HUES48 (cell line): ENCODE data around the gene USP32.

Experiments used
- H3K27ac ChIP-seq: one replicate; pipeline ENCODE4 v1.7.0; 2013; ENCODE audit warnings: low read depth, low read length, inconsistent platforms
- H3K27me3 ChIP-seq: 2 replicates; pipeline ENCODE4 v1.6.1; 2013; ENCODE audit warnings: mild to moderate bottlenecking, low read length; ENCODE audit not compliant: control insufficient read depth, insufficient read depth
- H3K36me3 ChIP-seq: 2 replicates; pipeline ENCODE4 v1.6.1; 2013; ENCODE audit warnings: low read length; ENCODE audit not compliant: control insufficient read depth, insufficient read depth
- H3K4me1 ChIP-seq: 2 replicates; pipeline ENCODE4 v1.6.1; 2013; ENCODE audit warnings: mild to moderate bottlenecking, low read length; ENCODE audit not compliant: control insufficient read depth, insufficient read depth
- H3K4me3 ChIP-seq: 2 replicates; pipeline ENCODE4 v1.5.1; 2013; ENCODE audit warnings: mild to moderate bottlenecking, low read depth, low read length
- H3K9ac ChIP-seq: 2 replicates; pipeline ENCODE4 v1.6.1; 2013; ENCODE audit warnings: mild to moderate bottlenecking, low read depth, low read length, moderate library complexity
- H3K9me3 ChIP-seq: 2 replicates; pipeline ENCODE4 v1.6.1; 2013; ENCODE audit warnings: low read length; ENCODE audit not compliant: control insufficient read depth, insufficient read depth

USP32 gene

DNA sequence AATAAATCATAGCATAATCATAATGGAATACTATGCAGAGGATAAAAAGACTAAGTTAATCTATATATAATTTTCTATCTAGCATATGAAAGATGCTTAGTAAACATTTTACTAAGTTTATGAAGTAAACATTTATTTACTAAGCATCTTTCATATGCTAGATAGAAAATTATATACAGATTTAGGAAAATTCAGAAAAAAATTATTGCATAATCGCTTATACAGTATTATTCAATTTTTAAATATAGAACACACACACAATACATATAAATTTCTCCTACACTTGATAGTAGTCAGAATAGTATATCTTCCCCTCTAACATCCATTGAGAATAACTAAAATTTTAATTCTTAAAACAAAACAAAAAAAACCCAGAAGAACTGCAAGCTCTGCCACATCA is 131.4 kb downstream of the USP32 start:
- Histone ChIP-seq H3K27me3 (no peaks in the 10 kb centered on the region), H3K4me3 (no peak overlapping the region), H3K9ac (no peak overlapping the region), H3K9me3 (no peaks in the 10 kb centered on the region), H3K4me1 (peaks cover 26% of the 10 kb centered on the region), H3K36me3 (peaks cover 50% of the 10 kb centered on the region), H3K27ac (no peak overlapping the region)

DNA sequence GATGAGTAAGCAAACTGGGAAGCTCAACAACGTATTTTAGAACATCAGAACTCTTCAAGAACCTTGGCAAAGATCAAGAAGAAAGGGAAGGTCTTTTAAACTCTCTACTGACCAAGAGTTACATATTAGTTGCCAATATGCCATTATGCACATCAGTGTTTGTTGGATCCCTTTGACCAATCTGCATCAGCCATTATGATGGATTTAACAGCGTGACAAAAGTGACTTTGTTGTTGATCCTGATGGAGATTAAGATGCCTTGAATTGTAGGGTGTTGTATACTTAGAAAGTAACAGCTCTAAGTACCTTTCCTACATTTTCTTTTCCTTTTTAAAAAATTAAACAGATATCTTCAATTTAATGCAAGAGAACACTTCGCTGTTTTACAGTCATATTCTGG is 133.6 kb downstream of the USP32 start:
- no peak overlapping the region for H3K4me3 ChIP-seq

DNA sequence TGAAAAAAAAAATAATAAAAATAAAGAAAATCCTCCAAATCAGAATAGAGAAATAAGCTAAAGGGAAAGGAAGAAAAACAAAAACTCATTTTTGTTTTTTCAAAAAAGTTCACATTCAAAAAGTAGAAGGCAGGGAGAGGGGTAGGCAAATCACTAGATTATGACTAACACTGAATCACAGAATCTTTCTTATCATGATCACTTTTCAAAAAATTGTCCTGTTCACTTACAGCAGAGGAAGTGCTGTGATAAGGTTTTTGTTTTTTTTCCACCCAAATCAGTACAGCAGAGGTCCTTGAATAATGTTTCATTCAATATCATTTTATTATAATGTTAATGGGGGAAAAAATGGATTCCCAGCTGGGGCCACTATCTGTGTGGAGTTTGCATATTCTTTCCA is 135.8 kb downstream of the USP32 start:
- Histone ChIP-seq H3K4me1 (peaks cover 24% of the 10 kb centered on the region), H3K9me3 (no peaks in the 10 kb centered on the region), H3K27me3 (no peaks in the 10 kb centered on the region), H3K36me3 (peaks cover 72% of the 10 kb centered on the region), H3K4me3 (no peak overlapping the region), H3K27ac (no peak overlapping the region), H3K9ac (no peak overlapping the region)

More for the DNA sequence above, 133.6 kb downstream of the USP32 start:
- peaks cover 24% of the 10 kb centered on the region for H3K4me1 ChIP-seq
- H3K36me3 ChIP-seq = peaks cover 55% of the 10 kb centered on the region
- H3K9ac ChIP-seq = no peak overlapping the region
- no peaks in the 10 kb centered on the region for H3K27me3 ChIP-seq
- H3K9me3 ChIP-seq = no peaks in the 10 kb centered on the region
- H3K27ac ChIP-seq = no peak overlapping the region

DNA sequence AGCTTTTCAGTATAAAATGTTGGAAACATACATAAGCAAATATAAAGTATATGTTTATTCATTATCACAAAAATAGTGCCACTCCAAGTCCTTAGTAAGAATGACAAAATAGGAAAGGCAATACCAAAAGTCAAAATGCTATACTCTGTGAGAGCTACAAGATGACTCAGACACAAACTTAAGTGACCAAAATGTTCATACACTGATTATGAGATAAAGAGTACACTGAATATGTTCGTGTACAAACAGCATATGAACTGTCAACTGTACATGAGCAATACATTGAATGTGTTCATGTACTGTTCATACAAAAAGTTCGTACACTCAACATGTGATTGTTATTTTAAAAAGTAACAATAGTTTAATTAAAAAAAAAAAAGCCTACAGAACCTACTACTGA is 138.9 kb downstream of the USP32 start:
- H3K36me3 ChIP-seq = peaks cover 85% of the 10 kb centered on the region
- no peaks in the 10 kb centered on the region for H3K27me3 ChIP-seq
- H3K4me1 ChIP-seq = peaks cover 10% of the 10 kb centered on the region
- H3K27ac ChIP-seq = no peak overlapping the region
- H3K4me3 ChIP-seq = no peak overlapping the region
- H3K9me3 ChIP-seq = no peaks in the 10 kb centered on the region
- no peak overlapping the region for H3K9ac ChIP-seq

DNA sequence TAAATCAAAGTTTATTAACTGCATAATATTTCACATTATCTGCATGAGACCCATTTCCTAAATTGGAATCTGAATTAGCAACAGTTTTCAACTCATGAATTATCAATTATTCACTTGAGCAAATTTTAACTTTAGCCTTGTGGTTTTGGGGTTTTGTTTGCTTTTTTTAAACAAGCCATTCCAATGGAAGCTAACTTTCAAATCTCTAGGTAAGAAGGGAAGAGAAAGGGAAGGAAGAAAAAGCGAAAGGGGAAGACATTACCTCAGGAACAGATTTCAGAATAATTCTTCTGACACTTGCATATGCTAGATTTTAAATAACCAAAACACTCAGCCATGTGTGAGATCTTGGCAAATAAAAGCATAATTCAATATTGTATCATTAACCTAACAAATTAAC is 139.5 kb downstream of the USP32 start:
- Histone ChIP-seq H3K27ac (no peak overlapping the region), H3K4me1 (peaks cover 6% of the 10 kb centered on the region; the same call in 1 of the 2 replicates), H3K36me3 (peaks cover 79% of the 10 kb centered on the region), H3K9me3 (no peaks in the 10 kb centered on the region), H3K9ac (no peak overlapping the region), H3K4me3 (no peak overlapping the region), H3K27me3 (no peaks in the 10 kb centered on the region)

DNA sequence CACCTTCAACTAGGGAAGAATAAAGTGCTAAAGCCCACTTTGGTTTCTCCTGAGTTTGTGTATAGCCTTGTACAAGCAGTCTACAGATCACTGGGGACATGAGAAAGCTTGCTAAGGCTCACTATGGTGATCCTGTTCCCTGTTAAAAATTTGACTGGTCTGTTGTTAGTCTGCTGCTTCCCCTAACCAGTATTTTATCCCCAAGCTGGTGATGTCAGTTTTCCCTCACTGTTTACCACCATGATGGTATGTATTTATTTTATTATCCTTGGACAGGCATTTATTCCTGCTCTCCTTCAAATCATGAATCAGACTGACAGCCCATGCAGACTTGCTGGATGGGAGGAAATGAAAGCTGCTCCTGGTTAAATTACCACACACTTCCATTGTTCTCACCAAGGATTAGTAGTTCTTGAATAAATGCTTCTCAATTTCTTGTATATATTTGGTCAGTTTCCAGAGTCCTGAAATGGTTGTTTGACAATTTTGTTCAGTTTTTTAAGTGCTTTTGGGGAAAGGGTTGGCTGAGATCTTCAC is 142.6 kb downstream of the USP32 start:
- Histone ChIP-seq H3K9me3 (no peaks in the 10 kb centered on the region), H3K4me3 (no peak overlapping the region), H3K36me3 (peaks cover 51% of the 10 kb centered on the region), H3K9ac (no peak overlapping the region), H3K27me3 (no peaks in the 10 kb centered on the region), H3K4me1 (no peaks in the 10 kb centered on the region), H3K27ac (no peak overlapping the region)

DNA sequence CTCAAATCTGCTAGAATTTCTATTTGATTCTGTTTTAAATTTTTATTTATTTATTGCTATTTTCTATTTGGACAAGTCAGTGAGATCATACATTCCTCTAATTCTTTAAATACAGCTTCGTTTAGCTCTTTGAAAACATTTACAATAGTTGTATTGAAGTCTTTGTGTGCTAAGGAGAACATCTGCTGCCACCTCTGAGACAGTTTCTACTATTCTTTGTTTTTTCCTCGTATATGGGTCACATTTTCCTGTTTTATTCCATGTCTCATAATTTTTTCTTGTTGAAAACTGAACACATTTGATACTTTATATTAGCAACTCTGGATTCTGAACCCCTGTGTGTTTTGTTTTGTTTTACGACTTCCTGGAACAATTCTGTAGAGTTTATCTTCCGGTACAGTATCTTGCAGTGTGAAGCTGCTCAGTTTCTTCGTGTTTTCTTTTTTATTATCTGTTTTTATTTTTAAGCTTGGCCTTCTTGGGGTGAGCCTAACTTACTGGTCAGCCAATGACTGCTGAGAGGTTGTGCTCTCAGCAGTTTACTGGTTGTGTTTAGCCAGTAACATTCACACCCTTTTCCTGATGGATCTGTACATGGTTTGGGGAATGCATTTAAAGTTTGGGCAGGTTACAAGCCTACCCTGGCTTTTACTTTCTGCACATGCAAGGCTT is 143.2 kb downstream of the USP32 start:
- H3K27ac ChIP-seq = no peak overlapping the region
- H3K4me1 ChIP-seq = no peaks in the 10 kb centered on the region

DNA sequence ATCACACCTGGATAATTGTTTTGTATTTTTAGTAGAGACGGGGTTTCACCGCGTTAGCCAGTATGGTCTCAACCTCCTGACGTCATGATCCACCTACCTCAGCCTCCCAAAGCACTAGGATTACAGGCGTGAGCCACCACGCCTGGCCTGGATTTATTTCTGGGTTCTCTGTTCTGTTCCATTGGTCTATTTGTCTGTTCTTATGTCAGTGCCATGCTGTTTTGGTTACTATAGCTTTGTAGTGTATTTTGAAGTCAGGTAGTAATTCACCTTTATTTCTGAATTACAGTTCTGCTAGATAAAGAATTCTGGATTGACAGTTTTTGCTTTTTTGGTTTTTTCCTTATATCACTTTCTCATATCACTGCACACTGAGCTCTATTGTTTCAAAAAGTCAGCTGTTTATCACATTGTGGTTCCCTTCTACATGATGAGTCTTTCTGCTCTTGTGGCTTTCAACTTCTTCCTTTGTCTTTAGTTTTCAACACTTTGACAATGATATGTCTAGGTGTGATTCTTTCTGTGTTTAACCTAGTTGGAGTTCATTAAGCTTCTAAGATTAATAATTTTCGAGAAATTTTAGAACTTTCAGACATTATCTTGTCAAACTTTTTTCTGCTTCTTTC is 144.0 kb downstream of the USP32 start:
- Histone ChIP-seq H3K36me3 (peaks cover 40% of the 10 kb centered on the region), H3K27me3 (no peaks in the 10 kb centered on the region), H3K9ac (no peak overlapping the region), H3K4me1 (no peaks in the 10 kb centered on the region), H3K4me3 (no peak overlapping the region), H3K9me3 (no peaks in the 10 kb centered on the region), H3K27ac (no peak overlapping the region)

More for the DNA sequence above, 143.2 kb downstream of the USP32 start:
- Histone ChIP-seq H3K36me3 (peaks cover 45% of the 10 kb centered on the region), H3K27me3 (no peaks in the 10 kb centered on the region), H3K9me3 (no peaks in the 10 kb centered on the region), H3K9ac (no peak overlapping the region), H3K4me3 (no peak overlapping the region)

DNA sequence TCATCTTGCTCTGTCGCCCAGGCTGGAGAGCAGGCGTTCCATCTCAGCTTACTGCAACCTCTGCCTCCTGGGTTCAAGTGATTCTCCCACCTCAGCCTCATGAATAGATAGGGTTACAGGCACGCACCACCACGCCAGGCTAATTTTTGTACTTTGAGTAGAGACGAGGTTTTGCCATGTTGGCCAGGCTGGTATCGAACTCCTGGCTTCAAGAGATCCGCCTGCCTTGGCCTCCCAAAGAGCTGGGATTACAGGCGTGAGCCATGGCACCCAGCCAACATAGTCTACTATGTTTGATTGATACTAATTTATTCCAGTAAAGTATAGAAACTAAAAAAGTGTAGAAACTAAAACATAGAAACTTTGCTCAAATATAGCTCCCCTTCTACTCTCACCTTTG is 147.3 kb downstream of the USP32 start:
- H3K27ac ChIP-seq = no peak overlapping the region
- no peak overlapping the region for H3K9ac ChIP-seq
- peaks cover 19% of the 10 kb centered on the region for H3K36me3 ChIP-seq
- no peak overlapping the region for H3K4me3 ChIP-seq
- no peaks in the 10 kb centered on the region for H3K9me3 ChIP-seq
- H3K27me3 ChIP-seq = no peaks in the 10 kb centered on the region
- H3K4me1 ChIP-seq = no peaks in the 10 kb centered on the region

DNA sequence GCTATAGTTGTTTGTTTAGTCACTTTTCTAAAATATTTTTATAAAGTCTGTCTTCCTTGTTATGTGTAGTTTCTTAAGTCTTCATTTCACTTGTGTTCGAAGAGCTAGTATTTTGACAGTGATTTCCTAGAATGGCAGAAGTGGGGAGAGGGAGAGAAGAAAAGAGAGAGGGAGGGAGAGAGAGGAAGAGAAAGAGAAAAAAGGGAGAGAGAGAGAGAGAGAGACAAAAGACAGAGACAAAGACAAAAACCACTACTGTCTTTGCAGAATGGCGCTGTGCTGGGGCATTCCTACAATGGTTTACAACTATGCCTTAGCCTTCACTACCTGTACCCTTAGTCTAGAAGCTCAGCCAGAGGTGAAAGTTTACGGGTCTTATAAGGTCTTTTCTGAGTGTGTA is 151.6 kb downstream of the USP32 start:
- peaks cover 18% of the 10 kb centered on the region for H3K36me3 ChIP-seq
- H3K9ac ChIP-seq = no peak overlapping the region
- no peaks in the 10 kb centered on the region for H3K4me1 ChIP-seq
- H3K27me3 ChIP-seq = no peaks in the 10 kb centered on the region
- no peak overlapping the region for H3K27ac ChIP-seq
- H3K9me3 ChIP-seq = no peaks in the 10 kb centered on the region
- no peak overlapping the region for H3K4me3 ChIP-seq

DNA sequence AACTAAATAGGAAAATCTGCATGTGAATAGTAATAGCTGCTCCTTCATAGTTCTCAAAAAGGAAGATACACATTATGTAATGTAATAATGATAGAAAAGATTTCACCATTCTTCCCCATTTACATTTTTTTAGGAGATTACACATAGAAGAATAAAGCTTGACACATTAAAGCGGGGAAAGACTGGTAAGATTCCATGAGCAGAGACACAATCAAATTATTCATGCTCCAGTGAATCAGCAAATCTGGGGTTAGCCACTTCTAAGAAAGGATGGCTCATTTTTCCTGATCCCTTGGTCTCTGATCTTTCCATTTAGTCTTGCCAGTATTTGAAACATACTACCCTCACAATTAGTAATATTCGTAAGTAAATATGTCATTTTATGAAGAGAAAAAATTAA is 160.2 kb downstream of the USP32 start:
- Histone ChIP-seq H3K9me3 (no peaks in the 10 kb centered on the region), H3K27ac (no peak overlapping the region), H3K36me3 (peaks cover 33% of the 10 kb centered on the region), H3K9ac (no peak overlapping the region), H3K4me1 (no peaks in the 10 kb centered on the region; the same call in 1 of the 2 replicates), H3K27me3 (no peaks in the 10 kb centered on the region), H3K4me3 (no peak overlapping the region)
